Endothelial cell of umbilical vein (primary cell): ENCODE results near the gene COL7A1. TPM values are rescaled to one million over a fixed set of nuclear protein-coding genes. Genes with fewer than 3 reads are reported as not detected.

Experiments
- BruUV-seq: library from RNA; stranded (reverse); fragments of 400-500 nt; replicated peaks from 2 replicates; lab custom pipeline; 2021; lab: Mats Ljungman, UMichigan
- CTCF ChIA-PET: fragments of 300-600, 350-600 bp; sonication (Branson Sonifier 250); formaldehyde crosslinking; loops from one replicate; lab custom pipeline; 2021; ENCODE audit warnings: antibody characterized with exemption, inconsistent platforms; lab: Charles Lee
- POLR2A ChIA-PET: fragments of 300-600, 350-600 bp; sonication (Branson Sonifier 250); formaldehyde crosslinking; loops from one replicate; lab custom pipeline; 2021; ENCODE audit warnings: antibody characterized with exemption, inconsistent platforms; lab: Charles Lee
- DNase-seq: peaks from one replicate; pipeline ENCODE4 v3.0.0-alpha.2; 2011; ENCODE audit warnings: low read depth, low spot score
- FAIRE-seq: peaks from 2 replicates; lab custom pipeline; 2011; peaks lifted over from hg19 to GRCh38; lab: Jason Lieb, UNC
- H2AFZ ChIP-seq: 2 replicates; pipeline ENCODE4 v1.6.0; 2012; ENCODE audit warnings: low read depth, low read length, control low read depth, inconsistent platforms
- H3K27ac ChIP-seq: 2 replicates; pipeline ENCODE4 v1.5.1; 2011; ENCODE audit warnings: low read depth, mild to moderate bottlenecking, control low read depth, low read length, moderate library complexity; ENCODE audit not compliant: insufficient read depth
- H3K27me3 ChIP-seq, 2 experiments: 2 replicates each; pipeline versions ENCODE4 v1.6.0 to v1.6.1; 2011; ENCODE audit warnings: low read length in 2 of 2, mixed read lengths in 1 of 2; ENCODE audit not compliant: control insufficient read depth in 2 of 2, insufficient read depth in 2 of 2
- H3K36me3 ChIP-seq, 2 experiments: 2 replicates in 1 of 2; 3 replicates in 1 of 2; pipeline ENCODE4 v1.5.1; 2011; ENCODE audit warnings: low read length in 2 of 2, mild to moderate bottlenecking in 1 of 2, moderate library complexity in 1 of 2; ENCODE audit not compliant: control insufficient read depth in 2 of 2, insufficient read depth in 2 of 2; ENCODE audit errors: extremely low read depth in 1 of 2
- H3K4me1 ChIP-seq: 3 replicates; pipeline ENCODE4 v1.5.1; 2011; ENCODE audit warnings: mild to moderate bottlenecking, low read length; ENCODE audit not compliant: control insufficient read depth, insufficient read depth; ENCODE audit errors: extremely low read depth
- H3K4me2 ChIP-seq: 2 replicates; pipeline ENCODE4 v1.6.1; 2011; ENCODE audit warnings: low read length, control low read depth, mixed read lengths; ENCODE audit not compliant: insufficient read depth
- H3K4me3 ChIP-seq, 3 experiments: fragments of 200-600 bp in 1 of 3; sonication (generic), shearing (Covaris generic) in 1 of 3; replicated peaks in 1 of 3; 2 replicates each; pipeline ENCODE4 v1.5.1; 2011 to 2016; ENCODE audit warnings: control low read depth in 3 of 3, low read length in 3 of 3, mild to moderate bottlenecking in 2 of 3, inconsistent platforms in 1 of 3, low read depth in 1 of 3, moderate library complexity in 1 of 3; ENCODE audit not compliant: insufficient read depth in 1 of 3
- H3K79me2 ChIP-seq: 2 replicates; pipeline ENCODE4 v1.6.0; 2012; ENCODE audit warnings: low read length, inconsistent platforms; ENCODE audit not compliant: control insufficient read depth, insufficient read depth
- H3K9ac ChIP-seq: replicated peaks from 2 replicates; pipeline ENCODE3; 2011; ENCODE audit warnings: low read length, control low read depth; ENCODE audit not compliant: insufficient read depth; ENCODE audit errors: extremely low read depth
- H3K9me1 ChIP-seq: replicated peaks from 3 replicates; pipeline ENCODE4 v1.6.0; 2011; ENCODE audit warnings: mild to moderate bottlenecking, low read length; ENCODE audit not compliant: control insufficient read depth, insufficient read depth; ENCODE audit errors: extremely low read depth
- H3K9me3 ChIP-seq: replicated peaks from 2 replicates; pipeline ENCODE4 v1.5.1; 2012; ENCODE audit warnings: low read length, inconsistent platforms; ENCODE audit not compliant: control insufficient read depth, insufficient read depth
- H4K20me1 ChIP-seq: replicated peaks from 2 replicates; pipeline ENCODE3; 2011; ENCODE audit warnings: mild to moderate bottlenecking, low read length; ENCODE audit not compliant: control insufficient read depth, insufficient read depth; ENCODE audit errors: extremely low read depth
- EZH2 ChIP-seq: IDR thresholded peaks from 2 replicates; pipeline ENCODE4 v1.6.1; 2012; ENCODE audit warnings: borderline replicate concordance, low read depth, mild to moderate bottlenecking, moderate library complexity, low read length, inconsistent platforms; ENCODE audit not compliant: severe bottlenecking
- FOS ChIP-seq: IDR thresholded peaks from 2 replicates; pipeline ENCODE4 v1.6.1; 2011; ENCODE audit warnings: mild to moderate bottlenecking, low read length, moderate library complexity, borderline replicate concordance; ENCODE audit not compliant: insufficient read depth
- GATA2 ChIP-seq: IDR thresholded peaks from 2 replicates; pipeline ENCODE4 v1.7.0; 2011; ENCODE audit warnings: low read depth, mild to moderate bottlenecking, moderate library complexity, mixed read lengths, low read length; ENCODE audit not compliant: insufficient read length, insufficient read depth
- JUN ChIP-seq: IDR thresholded peaks from 2 replicates; pipeline ENCODE4 v1.6.1; 2011; ENCODE audit warnings: borderline replicate concordance, low read depth; ENCODE audit not compliant: insufficient read length, insufficient read depth
- MYC ChIP-seq: IDR thresholded peaks from one replicate; pipeline ENCODE4 v1.6.1; 2011; ENCODE audit warnings: mild to moderate bottlenecking, low read depth, low read length
- POLR2A ChIP-seq: IDR thresholded peaks from 2 replicates; pipeline ENCODE4 v1.6.1; 2012; ENCODE audit warnings: low read depth, mild to moderate bottlenecking, control low read depth, low read length
- POLR2AphosphoS5 ChIP-seq: IDR thresholded peaks from 2 replicates; pipeline ENCODE4 v1.6.1; 2012; ENCODE audit warnings: low read depth, mild to moderate bottlenecking, control low read depth, low read length, moderate library complexity; ENCODE audit not compliant: insufficient read depth
- dilution Hi-C: fragments of 300-500 bp; cut with MboI; formaldehyde crosslinking; loops from one replicate; pipeline ENCODE4 v1.15.0; 2019; ENCODE audit warnings: low sequenced_read_pairs; ENCODE audit not compliant: extremely low pct_ligation_motif_present
- intact Hi-C: fragments of 100-400 bp; cut with micrococcal nuclease; formaldehyde crosslinking; loops from one replicate; pipeline ENCODE4 v1.10.0; 2022
- polyA plus RNA-seq, 4 experiments: library from polyadenylated mRNA; depleted of rRNA in 3 of 4; stranded (reverse) in 3 of 4; unstranded in 1 of 4; fragments of >200 nt; gene quantifications; 2 replicates each; pipeline versions ENCODE4 v1.2.1 to v1.2.3, GENCODE V29; 2011 to 2012; ENCODE audit warnings: missing spikeins in 1 of 4
- total RNA-seq: library from RNA; stranded (reverse); gene quantifications from 2 replicates; pipeline ENCODE4 v1.2.3, GENCODE V29; 2021
- TF ChIP-seq, protein P1 (sequence below), 2 donors: IDR thresholded peaks; 1 replicate in 1 of 2; 2 replicates in 1 of 2; pipeline ENCODE4 v1.5.1; 2011; ENCODE audit warnings: low read length in 2 of 2, mild to moderate bottlenecking in 2 of 2, moderate library complexity in 2 of 2, control low read depth in 1 of 2, inconsistent platforms in 1 of 2, low read depth in 1 of 2; ENCODE audit not compliant: insufficient read depth in 1 of 2; ENCODE audit errors: extremely low read depth in 1 of 2
- TF ChIP-seq, protein P2 (sequence below): IDR thresholded peaks from 2 replicates; pipeline ENCODE4 v1.6.1; 2011; ENCODE audit not compliant: insufficient read depth, insufficient read length

Gene COL7A1
- total and polyA plus RNA-seq, 2 donors (not counting 3 experiments of a cell fraction or from before 2014, with no cell fraction given): 0.55 to 1.9 TPM

GRCh38 chr3:48556796-48557626, 38.1 kb downstream of the COL7A1 start, which contains the start of gene PFKFB4:
Gene PFKFB4, minus strand, starts transcription at chr3:48556803. Its CDS starts 26 bp downstream, at chr3:48556777.
- intact Hi-C loops: loop anchor here (2.0 kb wide), 2 partner anchors 52 kb away; partner anchors contain the start of genes SHISA5 and UQCRC1
- ChIA-PET POLR2A (interaction anchor here (0.9 kb wide), 1 partner anchor 106 kb away, joined by 3 read pairs; no protein-coding TSS in a partner anchor), CTCF (interaction anchor here (0.7 to 6.8 kb wide), 11 partner anchors 8 to 156 kb away, joined by 3 to 38 read pairs (median 6); partner anchors contain the start of genes SLC26A6 and UQCRC1)
- H3K4me2 ChIP-seq: peak within 1 kb of the TSS; percentile 74
- dilution Hi-C loops: no loop called here
- no peak within 1 kb of the TSS for H3K27ac ChIP-seq
- H3K9me3 ChIP-seq: no peaks in the 10 kb centered on the region
- FAIRE-seq (peak; percentile 100), DNase-seq (peak; percentile 99)
- no peaks in the 10 kb centered on the region for H3K36me3 ChIP-seq
- no peaks in the 10 kb centered on the region for H3K27me3 ChIP-seq
- BruUV-seq: no TSS peak
- TF ChIP-seq FOS: no peak
- TF ChIP-seq JUN: no peak
- TF ChIP-seq MYC: no peak
- no peak for TF ChIP-seq POLR2A
- no peak for TF ChIP-seq POLR2AphosphoS5
- TF ChIP-seq, protein P1, sequence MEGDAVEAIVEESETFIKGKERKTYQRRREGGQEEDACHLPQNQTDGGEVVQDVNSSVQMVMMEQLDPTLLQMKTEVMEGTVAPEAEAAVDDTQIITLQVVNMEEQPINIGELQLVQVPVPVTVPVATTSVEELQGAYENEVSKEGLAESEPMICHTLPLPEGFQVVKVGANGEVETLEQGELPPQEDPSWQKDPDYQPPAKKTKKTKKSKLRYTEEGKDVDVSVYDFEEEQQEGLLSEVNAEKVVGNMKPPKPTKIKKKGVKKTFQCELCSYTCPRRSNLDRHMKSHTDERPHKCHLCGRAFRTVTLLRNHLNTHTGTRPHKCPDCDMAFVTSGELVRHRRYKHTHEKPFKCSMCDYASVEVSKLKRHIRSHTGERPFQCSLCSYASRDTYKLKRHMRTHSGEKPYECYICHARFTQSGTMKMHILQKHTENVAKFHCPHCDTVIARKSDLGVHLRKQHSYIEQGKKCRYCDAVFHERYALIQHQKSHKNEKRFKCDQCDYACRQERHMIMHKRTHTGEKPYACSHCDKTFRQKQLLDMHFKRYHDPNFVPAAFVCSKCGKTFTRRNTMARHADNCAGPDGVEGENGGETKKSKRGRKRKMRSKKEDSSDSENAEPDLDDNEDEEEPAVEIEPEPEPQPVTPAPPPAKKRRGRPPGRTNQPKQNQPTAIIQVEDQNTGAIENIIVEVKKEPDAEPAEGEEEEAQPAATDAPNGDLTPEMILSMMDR (IDR thresholded peaks at IDR 0.05; ENCODE audit: extremely low read depth in 1 of 2, insufficient read depth in 1 of 2, low read depth in 1 of 2, low read length in 2 of 2): no peak
- TF ChIP-seq EZH2: no peak
- TF ChIP-seq, protein P2, sequence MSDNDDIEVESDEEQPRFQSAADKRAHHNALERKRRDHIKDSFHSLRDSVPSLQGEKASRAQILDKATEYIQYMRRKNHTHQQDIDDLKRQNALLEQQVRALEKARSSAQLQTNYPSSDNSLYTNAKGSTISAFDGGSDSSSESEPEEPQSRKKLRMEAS: no peak
- no peak for TF ChIP-seq GATA2
- H3K79me2 ChIP-seq: no peaks in the 10 kb centered on the region
- no peaks in the 10 kb centered on the region for H4K20me1 ChIP-seq
- H3K4me1 ChIP-seq: peaks cover 12% of the 10 kb centered on the region
- no peaks in the 10 kb centered on the region for H3K9me1 ChIP-seq
- no peak within 1 kb of the TSS for H3K9ac ChIP-seq
- peak within 1 kb of the TSS; percentile 43 to 63 (median 53) for H3K4me3 ChIP-seq
- peak within 1 kb of the TSS; percentile 89 for H2AFZ ChIP-seq
